ENCODE measurements around the gene CCDC148. TPM values are rescaled to one million over a fixed set of nuclear protein-coding genes. Genes with fewer than 3 reads are reported as not detected.

Gene CCDC148
- 1 to 10 TPM; 7.2 to 7.8 (median 7.4) TPM for polyA plus RNA-seq (ENCODE audit: insufficient read length in 4 of 4)

- DNase-seq (ENCODE audit: low read depth in 4 of 4, low spot score in 3 of 4), result peak; percentile 81 to 90 (median 86)
Measured at GRCh38 chr2:158456309-158457066, at the start of gene CCDC148, which contains the start of gene PKP4. Gene CCDC148, minus strand, starts transcription at chr2:158456753. Its CDS starts 314 bp downstream, at chr2:158456439. Gene PKP4, plus strand, starts transcription at chr2:158456952. Its CDS starts 76,233 bp downstream, at chr2:158533185.

GRCh38 chr2:158505448-158505934 lies 48.9 kb upstream of the CCDC148 start:
- no peak for DNase-seq (ENCODE audit: low read depth in 4 of 4, low spot score in 3 of 4)

GRCh38 chr2:158504088-158504487 lies 47.5 kb upstream of the CCDC148 start:
- no peak for DNase-seq (ENCODE audit: low read depth in 4 of 4, low spot score in 3 of 4)

- DNase-seq (ENCODE audit: low read depth in 4 of 4, low spot score in 3 of 4), result no peak
Measured at GRCh38 chr2:158502974-158503373, 46.4 kb upstream of the CCDC148 start.

- no peak for DNase-seq (ENCODE audit: low read depth in 4 of 4, low spot score in 3 of 4)
Measured at GRCh38 chr2:158501301-158501700, 44.7 kb upstream of the CCDC148 start.

GRCh38 chr2:158500333-158500732 lies 43.8 kb upstream of the CCDC148 start:
- DNase-seq (ENCODE audit: low read depth in 4 of 4, low spot score in 3 of 4), result no peak

GRCh38 chr2:158499383-158499782 lies 42.8 kb upstream of the CCDC148 start:
- no peak for DNase-seq (ENCODE audit: low read depth in 4 of 4, low spot score in 3 of 4)

GRCh38 chr2:158498749-158499136 lies 42.2 kb upstream of the CCDC148 start:
- DNase-seq (ENCODE audit: low read depth in 4 of 4, low spot score in 3 of 4), result no peak

GRCh38 chr2:158498043-158498748 lies 41.6 kb upstream of the CCDC148 start:
- no peak for DNase-seq (ENCODE audit: low read depth in 4 of 4, low spot score in 3 of 4)

GRCh38 chr2:158497486-158497885 lies 40.9 kb upstream of the CCDC148 start:
- no peak for DNase-seq (ENCODE audit: low read depth in 4 of 4, low spot score in 3 of 4)

- no peak for DNase-seq (ENCODE audit: low read depth in 4 of 4, low spot score in 3 of 4)
Measured at GRCh38 chr2:158496986-158497385, 40.4 kb upstream of the CCDC148 start.

GRCh38 chr2:158495175-158495574 lies 38.6 kb upstream of the CCDC148 start:
- DNase-seq (ENCODE audit: low read depth in 4 of 4, low spot score in 3 of 4), result no peak

GRCh38 chr2:158493458-158493857 lies 36.9 kb upstream of the CCDC148 start:
- DNase-seq (ENCODE audit: low read depth in 4 of 4, low spot score in 3 of 4), result no peak

GRCh38 chr2:158491072-158491471 lies 34.5 kb upstream of the CCDC148 start:
- no peak for DNase-seq (ENCODE audit: low read depth in 4 of 4, low spot score in 3 of 4)

GRCh38 chr2:158489366-158490112 lies 33.0 kb upstream of the CCDC148 start:
- no peak for DNase-seq (ENCODE audit: low read depth in 4 of 4, low spot score in 3 of 4)

GRCh38 chr2:158488442-158489216 lies 32.1 kb upstream of the CCDC148 start:
- no peak for DNase-seq (ENCODE audit: low read depth in 4 of 4, low spot score in 3 of 4)

- DNase-seq (ENCODE audit: low read depth in 4 of 4, low spot score in 3 of 4), result no peak
Measured at GRCh38 chr2:158487419-158487818, 30.9 kb upstream of the CCDC148 start.

GRCh38 chr2:158486970-158487325 lies 30.4 kb upstream of the CCDC148 start:
- no peak for DNase-seq (ENCODE audit: low read depth in 4 of 4, low spot score in 3 of 4)

GRCh38 chr2:158486150-158486969 lies 29.8 kb upstream of the CCDC148 start:
- no peak for DNase-seq (ENCODE audit: low read depth in 4 of 4, low spot score in 3 of 4)
